HG02943 (cell line): Measurements from ENCODE around the gene LIX1.
"Not testable (repeated sequence)": the region's sequence is repeated elsewhere in the genome, so short reads cannot be mapped to it uniquely, and the experiment has no call there.

Experiments used
- ATAC-seq: cut with Tn5 transposase; IDR thresholded peaks from one replicate; pipeline ENCODE4 v1.9.1; 2021; ENCODE audit warnings: mild to moderate bottlenecking, low read depth, moderate library complexity; ENCODE audit not compliant: unreplicated experiment

The LIX1 gene

GRCh38 chr5:97142521-97143254, at the start of gene LIX1:
Gene LIX1 (minus strand): TSS chr5:97142611. CDS start chr5:97142576, 35 bp downstream.
- ATAC-seq: peak; percentile 92

- ATAC-seq: no peak
Observed at GRCh38 chr5:97191893-97192292, 49.5 kb upstream of the LIX1 start.

GRCh38 chr5:97189523-97189922, 47.1 kb upstream of the LIX1 start:
- ATAC-seq: not testable (repeated sequence)

GRCh38 chr5:97183930-97184213, 41.5 kb upstream of the LIX1 start:
- ATAC-seq: no peak

GRCh38 chr5:97183100-97183929, 40.9 kb upstream of the LIX1 start, which contains the start of gene RIOK2:
Gene RIOK2 (minus strand): TSS chr5:97183247. CDS start chr5:97183191, 56 bp downstream.
- peak; percentile 89 for ATAC-seq

- ATAC-seq: no peak
Observed at GRCh38 chr5:97182571-97183099, 40.2 kb upstream of the LIX1 start.

- ATAC-seq: no peak
Observed at GRCh38 chr5:97181856-97182545, 39.6 kb upstream of the LIX1 start.

GRCh38 chr5:97179457-97179856, 37.0 kb upstream of the LIX1 start:
- ATAC-seq: not testable (repeated sequence)

GRCh38 chr5:97172227-97172626, 29.8 kb upstream of the LIX1 start:
- ATAC-seq: no peak

GRCh38 chr5:97171703-97172102, 29.3 kb upstream of the LIX1 start:
- ATAC-seq: no peak

- no peak for ATAC-seq
Observed at GRCh38 chr5:97167435-97167834, 25.0 kb upstream of the LIX1 start.

- ATAC-seq: no peak
Observed at GRCh38 chr5:97165726-97166125, 23.3 kb upstream of the LIX1 start.

- ATAC-seq: no peak
Observed at GRCh38 chr5:97164846-97165245, 22.4 kb upstream of the LIX1 start.

GRCh38 chr5:97163790-97164285, 21.4 kb upstream of the LIX1 start:
- no peak for ATAC-seq

- no peak for ATAC-seq
Observed at GRCh38 chr5:97163360-97163764, 21.0 kb upstream of the LIX1 start.

- no peak for ATAC-seq
Observed at GRCh38 chr5:97162045-97162444, 19.6 kb upstream of the LIX1 start.

GRCh38 chr5:97157689-97158088, 15.3 kb upstream of the LIX1 start:
- no peak for ATAC-seq

GRCh38 chr5:97151370-97151769, 9.0 kb upstream of the LIX1 start:
- no peak for ATAC-seq

GRCh38 chr5:97150401-97150800, 8.0 kb upstream of the LIX1 start:
- no peak for ATAC-seq

GRCh38 chr5:97149709-97150108, 7.3 kb upstream of the LIX1 start:
- ATAC-seq: no peak

- no peak for ATAC-seq
Observed at GRCh38 chr5:97148288-97148687, 5.9 kb upstream of the LIX1 start.
